GM12878 (cell line): ENCODE measurements around the gene DNASE1L1. TPM values are rescaled to one million over a fixed set of nuclear protein-coding genes. Genes with fewer than 3 reads are reported as not detected.

Source experiments
- ASH2L ChIP-seq: fragments of 300-600, 200-600 bp; sonication (generic); IDR thresholded peaks from 2 replicates; pipeline ENCODE4 v1.6.1; 2017; ENCODE audit warnings: low read depth, mild to moderate bottlenecking, borderline replicate concordance
- CEBPZ ChIP-seq: fragments of 150-350 bp; IDR thresholded peaks from 2 replicates; pipeline ENCODE4 v1.6.1; 2016; ENCODE audit warnings: low read depth, low read length
- CHD1 ChIP-seq: IDR thresholded peaks from 2 replicates; pipeline ENCODE4 v1.6.1; 2012; ENCODE audit warnings: low read depth, low read length, improper control_type of control experiment
- CHD2 ChIP-seq: IDR thresholded peaks from 2 replicates; pipeline ENCODE4 v1.6.1; 2011; ENCODE audit warnings: low read depth, low read length, improper control_type of control experiment, borderline replicate concordance
- FOXM1 ChIP-seq: IDR thresholded peaks from 2 replicates; pipeline ENCODE4 v1.6.1; 2012; ENCODE audit warnings: low read depth, mild to moderate bottlenecking, inconsistent platforms, low read length, moderate library complexity
- KAT2A ChIP-seq: conservative IDR thresholded peaks from 2 replicates; pipeline ENCODE4 v1.6.1; 2011; ENCODE audit warnings: low read depth, low read length; ENCODE audit not compliant: control insufficient read depth
- NFIC ChIP-seq: IDR thresholded peaks from 2 replicates; pipeline ENCODE4 v1.6.1; 2012; ENCODE audit warnings: low read depth, mild to moderate bottlenecking, inconsistent platforms, low read length, moderate library complexity
- POU2F2 ChIP-seq: IDR thresholded peaks from 3 replicates; pipeline ENCODE4 v1.6.1; 2011; ENCODE audit warnings: low read depth, mild to moderate bottlenecking, low read length, borderline replicate concordance
- RAD51 ChIP-seq: fragments of 450-650 bp; IDR thresholded peaks from 2 replicates; pipeline ENCODE4 v1.6.1; 2016; ENCODE audit warnings: moderate library complexity, mild to moderate bottlenecking, inconsistent platforms
- SUPT20H ChIP-seq: IDR thresholded peaks from 2 replicates; pipeline ENCODE4 v1.6.1; 2011; ENCODE audit warnings: low read depth, mild to moderate bottlenecking, low read length, moderate library complexity, borderline replicate concordance; ENCODE audit not compliant: control insufficient read depth
- SUZ12 ChIP-seq: fragments of 200-600 bp; sonication (generic); IDR thresholded peaks from one replicate; pipeline ENCODE4 v1.6.1; 2018; ENCODE audit warnings: antibody characterized with exemption, mild to moderate bottlenecking; ENCODE audit not compliant: unreplicated experiment
- TBL1XR1 ChIP-seq: IDR thresholded peaks from 2 replicates; pipeline ENCODE4 v1.6.1; 2012; ENCODE audit warnings: low read depth, low read length, improper control_type of control experiment
- ZBED1 ChIP-seq: IDR thresholded peaks from 2 replicates; pipeline ENCODE4 v1.6.1; 2016; ENCODE audit warnings: borderline replicate concordance
- ZNF207 ChIP-seq: fragments of 450-650 bp; IDR thresholded peaks from 2 replicates; pipeline ENCODE4 v1.6.1; 2014; ENCODE audit warnings: antibody characterized with exemption, mild to moderate bottlenecking, borderline replicate concordance
- polyA plus RNA-seq, 11 experiments: library from polyadenylated mRNA; depleted of rRNA in 4 of 11; unstranded in 6 of 11; stranded (reverse) in 5 of 11; fragments of >200 nt; fragmentation: Nextera tagmentation in 4 of 11; fragmentation: Illumina TruSeq in 1 of 11; extraction: Ambion mirVana in 4 of 11; extraction: Trizol in 1 of 11; gene quantifications; 1 replicate in 1 of 11; 2 replicates in 10 of 11; pipeline versions ENCODE4 v1.2.1 to v1.2.3, GENCODE V29; 2011 to 2016; ENCODE audit warnings: inconsistent platforms in 2 of 11, missing spikeins in 2 of 11, low read depth in 1 of 11
- total RNA-seq, 4 experiments: library from RNA; depleted of rRNA in 3 of 4; stranded (reverse); fragments of >200 nt in 3 of 4; fragmentation: Illumina TruSeq in 1 of 4; extraction: Trizol in 1 of 4; gene quantifications; 2 replicates each; pipeline versions ENCODE4 v1.2.1 to v1.2.3, GENCODE V29; 2013 to 2021
- TF ChIP-seq, protein P1 (sequence below): fragments of 150-350 bp; IDR thresholded peaks from 2 replicates; pipeline ENCODE4 v1.6.1; 2014; ENCODE audit warnings: mild to moderate bottlenecking, low read depth, low read length
- TF ChIP-seq, protein P2 (sequence below): IDR thresholded peaks from 2 replicates; pipeline ENCODE4 v1.6.1; 2012; ENCODE audit warnings: mild to moderate bottlenecking, low read depth, low read length
- TF ChIP-seq, protein P3 (sequence below): IDR thresholded peaks from 2 replicates; pipeline ENCODE4 v1.6.1; 2011; ENCODE audit warnings: low read depth, mild to moderate bottlenecking, low read length, moderate library complexity, borderline replicate concordance; ENCODE audit errors: extremely low read depth

Gene DNASE1L1
- total and polyA plus RNA-seq, 10 of the 15 experiments (the other 5 are each of a cell fraction or from before 2014, with no cell fraction given), result 0.60 to 22.7 (median 6.8) TPM

- no peak for TF ChIP-seq NFIC
- TF ChIP-seq CHD2, result no peak
- no peak for TF ChIP-seq SUPT20H
- TF ChIP-seq POU2F2, result no peak
- no peak for TF ChIP-seq SUZ12
- no peak for TF ChIP-seq ZNF207
- TF ChIP-seq, protein P1, sequence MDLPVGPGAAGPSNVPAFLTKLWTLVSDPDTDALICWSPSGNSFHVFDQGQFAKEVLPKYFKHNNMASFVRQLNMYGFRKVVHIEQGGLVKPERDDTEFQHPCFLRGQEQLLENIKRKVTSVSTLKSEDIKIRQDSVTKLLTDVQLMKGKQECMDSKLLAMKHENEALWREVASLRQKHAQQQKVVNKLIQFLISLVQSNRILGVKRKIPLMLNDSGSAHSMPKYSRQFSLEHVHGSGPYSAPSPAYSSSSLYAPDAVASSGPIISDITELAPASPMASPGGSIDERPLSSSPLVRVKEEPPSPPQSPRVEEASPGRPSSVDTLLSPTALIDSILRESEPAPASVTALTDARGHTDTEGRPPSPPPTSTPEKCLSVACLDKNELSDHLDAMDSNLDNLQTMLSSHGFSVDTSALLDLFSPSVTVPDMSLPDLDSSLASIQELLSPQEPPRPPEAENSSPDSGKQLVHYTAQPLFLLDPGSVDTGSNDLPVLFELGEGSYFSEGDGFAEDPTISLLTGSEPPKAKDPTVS, result no peak
- TF ChIP-seq ASH2L, result no peak
- TF ChIP-seq RAD51, result peak; percentile 72
- TF ChIP-seq, protein P2, sequence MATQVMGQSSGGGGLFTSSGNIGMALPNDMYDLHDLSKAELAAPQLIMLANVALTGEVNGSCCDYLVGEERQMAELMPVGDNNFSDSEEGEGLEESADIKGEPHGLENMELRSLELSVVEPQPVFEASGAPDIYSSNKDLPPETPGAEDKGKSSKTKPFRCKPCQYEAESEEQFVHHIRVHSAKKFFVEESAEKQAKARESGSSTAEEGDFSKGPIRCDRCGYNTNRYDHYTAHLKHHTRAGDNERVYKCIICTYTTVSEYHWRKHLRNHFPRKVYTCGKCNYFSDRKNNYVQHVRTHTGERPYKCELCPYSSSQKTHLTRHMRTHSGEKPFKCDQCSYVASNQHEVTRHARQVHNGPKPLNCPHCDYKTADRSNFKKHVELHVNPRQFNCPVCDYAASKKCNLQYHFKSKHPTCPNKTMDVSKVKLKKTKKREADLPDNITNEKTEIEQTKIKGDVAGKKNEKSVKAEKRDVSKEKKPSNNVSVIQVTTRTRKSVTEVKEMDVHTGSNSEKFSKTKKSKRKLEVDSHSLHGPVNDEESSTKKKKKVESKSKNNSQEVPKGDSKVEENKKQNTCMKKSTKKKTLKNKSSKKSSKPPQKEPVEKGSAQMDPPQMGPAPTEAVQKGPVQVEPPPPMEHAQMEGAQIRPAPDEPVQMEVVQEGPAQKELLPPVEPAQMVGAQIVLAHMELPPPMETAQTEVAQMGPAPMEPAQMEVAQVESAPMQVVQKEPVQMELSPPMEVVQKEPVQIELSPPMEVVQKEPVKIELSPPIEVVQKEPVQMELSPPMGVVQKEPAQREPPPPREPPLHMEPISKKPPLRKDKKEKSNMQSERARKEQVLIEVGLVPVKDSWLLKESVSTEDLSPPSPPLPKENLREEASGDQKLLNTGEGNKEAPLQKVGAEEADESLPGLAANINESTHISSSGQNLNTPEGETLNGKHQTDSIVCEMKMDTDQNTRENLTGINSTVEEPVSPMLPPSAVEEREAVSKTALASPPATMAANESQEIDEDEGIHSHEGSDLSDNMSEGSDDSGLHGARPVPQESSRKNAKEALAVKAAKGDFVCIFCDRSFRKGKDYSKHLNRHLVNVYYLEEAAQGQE, result no peak
- TF ChIP-seq CHD1, result no peak
- TF ChIP-seq CEBPZ, result no peak
- no peak for TF ChIP-seq TBL1XR1
- TF ChIP-seq, protein P3, sequence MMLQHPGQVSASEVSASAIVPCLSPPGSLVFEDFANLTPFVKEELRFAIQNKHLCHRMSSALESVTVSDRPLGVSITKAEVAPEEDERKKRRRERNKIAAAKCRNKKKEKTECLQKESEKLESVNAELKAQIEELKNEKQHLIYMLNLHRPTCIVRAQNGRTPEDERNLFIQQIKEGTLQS, result no peak
- TF ChIP-seq ZBED1, result no peak
- peak; percentile 8; the same call in 1 of the 2 replicates for TF ChIP-seq FOXM1
- TF ChIP-seq KAT2A, result no peak
Measured at GRCh38 chrX:154398668-154399526, 10.2 kb downstream of the DNASE1L1 start (continued).
